HEK293T (cell line): ENCODE data around the gene CBARP.

Source experiments
- CTCF ChIA-PET: fragments of 350-600 bp; formaldehyde crosslinking; extraction: SDS; loops from one replicate; lab custom pipeline; 2021; ENCODE audit warnings: antibody characterized with exemption, inconsistent platforms; lab: Yijun Ruan, JAX
- POLR2A ChIA-PET: fragments of 350-600 bp; formaldehyde crosslinking; extraction: SDS; loops from one replicate; lab custom pipeline; 2020; ENCODE audit warnings: antibody characterized with exemption, inconsistent platforms; lab: Yijun Ruan, JAX
- DNase-seq: peaks from one replicate; pipeline ENCODE4 v3.0.0; 2012; ENCODE audit warnings: mixed read lengths; ENCODE audit errors: extremely low spot score
- ARNT ChIP-seq: fragments of 450-650 bp; IDR thresholded peaks from 2 replicates; pipeline ENCODE4 v1.6.1; 2017; ENCODE audit warnings: mild to moderate bottlenecking
- BHLHE40 ChIP-seq: fragments of 450-650 bp; IDR thresholded peaks from 2 replicates; pipeline ENCODE4 v1.6.1; 2016; ENCODE audit warnings: mild to moderate bottlenecking, moderate library complexity, borderline replicate concordance
- CTBP1 ChIP-seq: fragments of 450-650 bp; IDR thresholded peaks from 2 replicates; pipeline ENCODE4 v1.6.1; 2016; ENCODE audit warnings: borderline replicate concordance
- ELF4 ChIP-seq: fragments of 450-650 bp; IDR thresholded peaks from 2 replicates; pipeline ENCODE4 v1.6.1; 2017; ENCODE audit warnings: antibody characterized with exemption
- FOXA1 ChIP-seq: fragments of 450-650 bp; IDR thresholded peaks from 2 replicates; pipeline ENCODE4 v1.6.1; 2016; ENCODE audit warnings: mild to moderate bottlenecking
- FOXK2 ChIP-seq: fragments of 450-650 bp; IDR thresholded peaks from 2 replicates; pipeline ENCODE4 v1.6.1; 2016; ENCODE audit warnings: mild to moderate bottlenecking
- FOXM1 ChIP-seq: fragments of 450-650 bp; IDR thresholded peaks from 2 replicates; pipeline ENCODE4 v1.6.1; 2017; ENCODE audit warnings: mild to moderate bottlenecking, borderline replicate concordance
- HDGF ChIP-seq: fragments of 450-650 bp; IDR thresholded peaks from 2 replicates; pipeline ENCODE4 v1.6.1; 2017; ENCODE audit warnings: antibody characterized with exemption, borderline replicate concordance
- L3MBTL2 ChIP-seq: fragments of 450-650 bp; conservative IDR thresholded peaks from 2 replicates; pipeline ENCODE4 v1.6.1; 2016; ENCODE audit warnings: mild to moderate bottlenecking
- LEF1 ChIP-seq: fragments of 450-650 bp; IDR thresholded peaks from 2 replicates; pipeline ENCODE4 v1.6.1; 2017; ENCODE audit warnings: mild to moderate bottlenecking, borderline replicate concordance
- NFRKB ChIP-seq: fragments of 450-650 bp; IDR thresholded peaks from 2 replicates; pipeline ENCODE4 v1.6.1; 2016; ENCODE audit warnings: mild to moderate bottlenecking, moderate library complexity
- PKNOX1 ChIP-seq: fragments of 450-650 bp; IDR thresholded peaks from 2 replicates; pipeline ENCODE4 v1.6.1; 2016
- SP1 ChIP-seq: fragments of 450-650 bp; IDR thresholded peaks from 2 replicates; pipeline ENCODE4 v1.6.1; 2017
- SUZ12 ChIP-seq: fragments of 450-650 bp; IDR thresholded peaks from 2 replicates; pipeline ENCODE4 v1.6.1; 2016; ENCODE audit warnings: mild to moderate bottlenecking
- TARDBP ChIP-seq: fragments of 450-650 bp; IDR thresholded peaks from 2 replicates; pipeline ENCODE4 v1.6.1; 2016
- ZNF384 ChIP-seq: fragments of 450-650 bp; IDR thresholded peaks from 2 replicates; pipeline ENCODE4 v1.6.1; 2016

CBARP gene

GRCh38 chr19:1228161-1228957, 9.4 kb downstream of the CBARP start:
- TF ChIP-seq ELF4, result no peak
- no peak for TF ChIP-seq ARNT
- ChIA-PET CTCF (no interaction called here), POLR2A (no interaction called here)
- no peak for DNase-seq

GRCh38 chr19:1227304-1228054, 10.3 kb downstream of the CBARP start:
- ChIA-PET POLR2A (no interaction called here), CTCF (no interaction called here)
- no peak for TF ChIP-seq ELF4
- TF ChIP-seq FOXM1, result no peak
- TF ChIP-seq CTBP1, result no peak
- TF ChIP-seq ZNF384, result no peak
- TF ChIP-seq FOXA1, result no peak
- TF ChIP-seq SP1, result no peak
- no peak for TF ChIP-seq HDGF
- no peak for TF ChIP-seq ARNT
- TF ChIP-seq PKNOX1, result no peak
- no peak for TF ChIP-seq BHLHE40
- no peak for DNase-seq

GRCh38 chr19:1226522-1227303, 11.1 kb downstream of the CBARP start:
- DNase-seq, result no peak
- ChIA-PET CTCF (no interaction called here), POLR2A (interaction anchor here (0.7 kb wide), 1 partner anchor 26 kb away, joined by 3 read pairs; no protein-coding TSS in a partner anchor)
- TF ChIP-seq LEF1 (no peak), HDGF (no peak), L3MBTL2 (no peak), SUZ12 (no peak), PKNOX1 (no peak), FOXM1 (no peak), ELF4 (no peak), BHLHE40 (no peak), SP1 (no peak), TARDBP (no peak), FOXK2 (no peak), NFRKB (no peak), FOXA1 (no peak), CTBP1 (no peak), ARNT (no peak), ZNF384 (no peak)

GRCh38 chr19:1226227-1226518, 11.6 kb downstream of the CBARP start:
- TF ChIP-seq SP1 (no peak), BHLHE40 (no peak), HDGF (no peak), L3MBTL2 (no peak), ARNT (no peak), CTBP1 (no peak), SUZ12 (no peak), NFRKB (no peak), ELF4 (no peak), FOXA1 (no peak), FOXK2 (no peak), LEF1 (no peak), ZNF384 (no peak), TARDBP (no peak), PKNOX1 (no peak), FOXM1 (no peak)
- ChIA-PET POLR2A (interaction anchor here (0.7 kb wide), 1 partner anchor 27 kb away, joined by 3 read pairs; no protein-coding TSS in a partner anchor), CTCF (no interaction called here)
- DNase-seq, result no peak

GRCh38 chr19:1225440-1226226, 12.2 kb downstream of the CBARP start:
- TF ChIP-seq CTBP1 (no peak), SUZ12 (no peak), FOXK2 (no peak), SP1 (no peak), L3MBTL2 (no peak), ELF4 (no peak), ZNF384 (no peak), BHLHE40 (no peak), FOXA1 (no peak), FOXM1 (no peak), LEF1 (no peak), HDGF (no peak), ARNT (no peak), NFRKB (no peak), PKNOX1 (no peak), TARDBP (no peak)
- DNase-seq, result no peak
- ChIA-PET CTCF (no interaction called here), POLR2A (interaction anchor here (0.7 to 1.1 kb wide), 2 partner anchors 27 to 43 kb away, joined by 3 to 6 read pairs; no protein-coding TSS in a partner anchor)
